ENCODE results near the gene MAPK10.

DNA sequence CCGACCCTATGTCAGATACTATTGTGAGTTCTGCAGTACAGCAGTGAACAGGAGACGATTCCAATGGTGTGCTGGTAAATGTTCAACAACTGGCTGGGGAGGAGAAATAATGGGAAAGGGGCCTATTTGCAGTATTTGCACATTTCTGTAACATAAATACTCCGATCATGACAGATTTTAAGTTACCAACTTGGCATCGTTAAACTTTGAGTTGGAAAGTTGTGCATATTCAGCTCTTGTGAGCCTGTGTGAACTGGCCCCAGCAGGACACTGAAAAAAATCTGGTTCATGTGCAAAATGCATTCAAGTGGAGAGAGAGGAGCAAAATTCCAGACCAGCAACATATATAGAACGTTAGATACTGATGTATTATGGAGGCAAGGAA, 175.0 kb downstream of the MAPK10 start:
- no peak for TF ChIP-seq SPI1 (IDR thresholded peaks at IDR 0.05; ENCODE audit: low read depth, low read length)
- no peak for TF ChIP-seq POLR2AphosphoS5 (IDR thresholded peaks at IDR 0.05; ENCODE audit: low read depth, low read length)
- no peak for TF ChIP-seq POLR2A (IDR thresholded peaks at IDR 0.05; ENCODE audit: low read depth, low read length)
- no peak for TF ChIP-seq TAF1 (IDR thresholded peaks at IDR 0.05; ENCODE audit: low read depth, low read length)
